Measurements from ENCODE around the gene MICU1. TPM values are rescaled to one million over a fixed set of nuclear protein-coding genes. Genes with fewer than 3 reads are reported as not detected.

MICU1 gene
- total RNA-seq, 1 experiment from 2014 or later: 36.0 TPM

DNA sequence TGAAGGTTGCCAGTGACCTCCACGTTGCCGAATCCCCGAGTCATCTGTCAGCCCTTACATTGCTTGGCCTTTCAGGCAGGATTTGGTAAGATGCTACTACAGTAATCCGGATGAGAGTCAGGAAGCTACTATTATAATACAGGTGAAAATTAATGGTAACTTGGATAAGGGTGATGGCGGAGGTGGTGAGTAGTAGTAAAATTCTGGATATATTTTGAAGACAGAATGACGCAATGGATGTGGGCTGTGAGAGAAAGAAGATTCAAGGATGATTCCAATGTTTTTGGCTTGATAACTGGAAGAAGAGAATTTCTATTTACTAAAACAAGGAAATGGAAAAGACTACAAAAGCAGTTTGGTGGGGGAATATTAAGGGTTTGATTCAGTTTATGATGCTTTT, 269.8 kb downstream of the MICU1 start (continued):
- TF ChIP-seq, protein P1, sequence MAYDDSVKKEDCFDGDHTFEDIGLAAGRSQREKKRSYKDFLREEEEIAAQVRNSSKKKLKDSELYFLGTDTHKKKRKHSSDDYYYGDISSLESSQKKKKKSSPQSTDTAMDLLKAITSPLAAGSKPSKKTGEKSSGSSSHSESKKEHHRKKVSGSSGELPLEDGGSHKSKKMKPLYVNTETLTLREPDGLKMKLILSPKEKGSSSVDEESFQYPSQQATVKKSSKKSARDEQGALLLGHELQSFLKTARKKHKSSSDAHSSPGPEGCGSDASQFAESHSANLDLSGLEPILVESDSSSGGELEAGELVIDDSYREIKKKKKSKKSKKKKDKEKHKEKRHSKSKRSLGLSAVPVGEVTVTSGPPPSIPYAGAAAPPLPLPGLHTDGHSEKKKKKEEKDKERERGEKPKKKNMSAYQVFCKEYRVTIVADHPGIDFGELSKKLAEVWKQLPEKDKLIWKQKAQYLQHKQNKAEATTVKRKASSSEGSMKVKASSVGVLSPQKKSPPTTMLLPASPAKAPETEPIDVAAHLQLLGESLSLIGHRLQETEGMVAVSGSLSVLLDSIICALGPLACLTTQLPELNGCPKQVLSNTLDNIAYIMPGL (CRISPR knock-in tag; IDR thresholded peaks at IDR 0.05): no peak
- TF ChIP-seq NR3C1 (CRISPR knock-in tag; conservative IDR thresholded peaks at IDR 0.05; ENCODE audit: low read depth) (no peak), ZNF671 (CRISPR knock-in tag; IDR thresholded peaks at IDR 0.05) (no peak), KAT7 (CRISPR knock-in tag; IDR thresholded peaks at IDR 0.05; ENCODE audit: borderline replicate concordance) (no peak), ESRRA (CRISPR knock-in tag; IDR thresholded peaks at IDR 0.05; ENCODE audit: borderline replicate concordance) (no peak)
- TF ChIP-seq, protein P2, sequence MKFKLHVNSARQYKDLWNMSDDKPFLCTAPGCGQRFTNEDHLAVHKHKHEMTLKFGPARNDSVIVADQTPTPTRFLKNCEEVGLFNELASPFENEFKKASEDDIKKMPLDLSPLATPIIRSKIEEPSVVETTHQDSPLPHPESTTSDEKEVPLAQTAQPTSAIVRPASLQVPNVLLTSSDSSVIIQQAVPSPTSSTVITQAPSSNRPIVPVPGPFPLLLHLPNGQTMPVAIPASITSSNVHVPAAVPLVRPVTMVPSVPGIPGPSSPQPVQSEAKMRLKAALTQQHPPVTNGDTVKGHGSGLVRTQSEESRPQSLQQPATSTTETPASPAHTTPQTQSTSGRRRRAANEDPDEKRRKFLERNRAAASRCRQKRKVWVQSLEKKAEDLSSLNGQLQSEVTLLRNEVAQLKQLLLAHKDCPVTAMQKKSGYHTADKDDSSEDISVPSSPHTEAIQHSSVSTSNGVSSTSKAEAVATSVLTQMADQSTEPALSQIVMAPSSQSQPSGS (CRISPR knock-in tag; IDR thresholded peaks at IDR 0.05; ENCODE audit: borderline replicate concordance, low read depth): no peak
- TF ChIP-seq, protein P3, sequence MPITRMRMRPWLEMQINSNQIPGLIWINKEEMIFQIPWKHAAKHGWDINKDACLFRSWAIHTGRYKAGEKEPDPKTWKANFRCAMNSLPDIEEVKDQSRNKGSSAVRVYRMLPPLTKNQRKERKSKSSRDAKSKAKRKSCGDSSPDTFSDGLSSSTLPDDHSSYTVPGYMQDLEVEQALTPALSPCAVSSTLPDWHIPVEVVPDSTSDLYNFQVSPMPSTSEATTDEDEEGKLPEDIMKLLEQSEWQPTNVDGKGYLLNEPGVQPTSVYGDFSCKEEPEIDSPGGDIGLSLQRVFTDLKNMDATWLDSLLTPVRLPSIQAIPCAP (CRISPR knock-in tag; IDR thresholded peaks at IDR 0.05): no peak
- TF ChIP-seq, protein P4, sequence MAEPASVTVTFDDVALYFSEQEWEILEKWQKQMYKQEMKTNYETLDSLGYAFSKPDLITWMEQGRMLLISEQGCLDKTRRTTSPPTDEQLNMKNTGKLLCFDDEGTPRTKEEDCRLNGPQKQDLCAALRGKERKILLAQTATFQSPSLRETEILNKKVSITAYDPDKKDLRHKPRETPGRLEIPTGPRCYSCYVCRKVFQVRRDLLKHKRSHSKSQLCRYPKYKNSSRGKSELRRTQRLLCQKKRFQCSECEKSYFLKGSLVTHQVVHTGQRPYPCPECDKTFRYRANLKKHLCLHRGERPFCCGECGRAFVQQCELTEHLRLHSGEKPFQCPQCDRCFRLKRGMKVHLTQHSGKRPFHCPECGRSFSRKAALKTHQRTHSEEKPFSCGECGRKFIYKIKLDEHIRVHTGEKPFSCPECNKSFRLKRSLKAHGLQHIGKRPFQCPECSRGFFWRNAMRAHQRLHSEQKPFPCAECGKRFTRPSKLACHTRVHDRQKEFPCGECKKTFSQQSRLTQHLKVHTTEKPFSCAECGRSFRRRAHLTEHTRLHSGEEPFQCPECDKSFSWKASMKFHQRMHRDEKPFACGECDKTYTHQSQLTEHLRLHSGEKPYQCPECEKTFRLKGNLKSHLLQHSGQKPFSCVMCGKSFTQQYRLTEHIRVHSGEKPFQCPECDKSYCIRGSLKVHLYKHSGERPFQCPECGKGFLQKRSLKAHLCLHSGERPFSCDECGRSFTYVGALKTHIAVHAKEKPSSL (CRISPR knock-in tag; conservative IDR thresholded peaks at IDR 0.05): no peak

DNA sequence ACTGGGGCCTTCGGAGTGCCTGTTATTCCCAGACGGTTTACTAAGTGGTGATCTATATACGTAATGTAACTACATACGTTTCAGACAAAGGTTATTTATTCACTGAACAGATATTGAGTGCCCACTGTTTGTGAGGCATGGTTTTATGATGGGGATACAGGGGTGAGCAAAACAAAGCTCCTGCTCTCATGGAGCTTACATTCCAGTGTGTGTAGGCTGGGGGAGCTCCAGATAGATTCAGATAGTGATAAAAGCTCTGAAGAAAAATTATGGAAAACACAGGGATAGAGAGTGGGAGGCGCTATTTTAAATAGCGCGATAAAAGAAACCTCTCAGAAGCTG, 270.7 kb downstream of the MICU1 start:
- ChIA-PET POLR2A (interaction anchor here (0.5 to 2.4 kb wide), 5 partner anchors 9 to 260 kb away, joined by 3 to 5 read pairs (median 4); no protein-coding TSS in a partner anchor), CTCF (interaction anchor here (0.9 to 2.8 kb wide), 5 partner anchors 9 to 479 kb away, joined by 3 to 13 read pairs (median 4); no protein-coding TSS in a partner anchor)
- Mint-ChIP-seq H3K27me3 (ENCODE audit: low read depth) (no peaks in the 10 kb centered on the region), H3K9me3 (no peaks in the 10 kb centered on the region), H3K36me3 (no peaks in the 10 kb centered on the region), H3K27ac (peak overlapping the region; percentile 92), H3K4me3 (peak overlapping the region; percentile 96), H3K4me1 (peaks cover 27% of the 10 kb centered on the region)
- ATAC-seq (0 out of 2 replicates have a peak, but pooled peaks have one; percentile 1), DNase-seq (ENCODE audit: low spot score) (no peak)
- TF ChIP-seq ZNF232 (CRISPR knock-in tag; IDR thresholded peaks at IDR 0.05) (no peak), TEAD4 (CRISPR knock-in tag; IDR thresholded peaks at IDR 0.05) (0 out of 2 replicates have a peak, but pooled peaks have one; percentile 13)
- TF ChIP-seq, protein P5, sequence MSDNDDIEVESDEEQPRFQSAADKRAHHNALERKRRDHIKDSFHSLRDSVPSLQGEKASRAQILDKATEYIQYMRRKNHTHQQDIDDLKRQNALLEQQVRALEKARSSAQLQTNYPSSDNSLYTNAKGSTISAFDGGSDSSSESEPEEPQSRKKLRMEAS (CRISPR knock-in tag; IDR thresholded peaks at IDR 0.05): peak; percentile 17; the same call in 1 of the 2 replicates
- TF ChIP-seq, protein P6, sequence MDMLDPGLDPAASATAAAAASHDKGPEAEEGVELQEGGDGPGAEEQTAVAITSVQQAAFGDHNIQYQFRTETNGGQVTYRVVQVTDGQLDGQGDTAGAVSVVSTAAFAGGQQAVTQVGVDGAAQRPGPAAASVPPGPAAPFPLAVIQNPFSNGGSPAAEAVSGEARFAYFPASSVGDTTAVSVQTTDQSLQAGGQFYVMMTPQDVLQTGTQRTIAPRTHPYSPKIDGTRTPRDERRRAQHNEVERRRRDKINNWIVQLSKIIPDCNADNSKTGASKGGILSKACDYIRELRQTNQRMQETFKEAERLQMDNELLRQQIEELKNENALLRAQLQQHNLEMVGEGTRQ (CRISPR knock-in tag; IDR thresholded peaks at IDR 0.05): no peak

DNA sequence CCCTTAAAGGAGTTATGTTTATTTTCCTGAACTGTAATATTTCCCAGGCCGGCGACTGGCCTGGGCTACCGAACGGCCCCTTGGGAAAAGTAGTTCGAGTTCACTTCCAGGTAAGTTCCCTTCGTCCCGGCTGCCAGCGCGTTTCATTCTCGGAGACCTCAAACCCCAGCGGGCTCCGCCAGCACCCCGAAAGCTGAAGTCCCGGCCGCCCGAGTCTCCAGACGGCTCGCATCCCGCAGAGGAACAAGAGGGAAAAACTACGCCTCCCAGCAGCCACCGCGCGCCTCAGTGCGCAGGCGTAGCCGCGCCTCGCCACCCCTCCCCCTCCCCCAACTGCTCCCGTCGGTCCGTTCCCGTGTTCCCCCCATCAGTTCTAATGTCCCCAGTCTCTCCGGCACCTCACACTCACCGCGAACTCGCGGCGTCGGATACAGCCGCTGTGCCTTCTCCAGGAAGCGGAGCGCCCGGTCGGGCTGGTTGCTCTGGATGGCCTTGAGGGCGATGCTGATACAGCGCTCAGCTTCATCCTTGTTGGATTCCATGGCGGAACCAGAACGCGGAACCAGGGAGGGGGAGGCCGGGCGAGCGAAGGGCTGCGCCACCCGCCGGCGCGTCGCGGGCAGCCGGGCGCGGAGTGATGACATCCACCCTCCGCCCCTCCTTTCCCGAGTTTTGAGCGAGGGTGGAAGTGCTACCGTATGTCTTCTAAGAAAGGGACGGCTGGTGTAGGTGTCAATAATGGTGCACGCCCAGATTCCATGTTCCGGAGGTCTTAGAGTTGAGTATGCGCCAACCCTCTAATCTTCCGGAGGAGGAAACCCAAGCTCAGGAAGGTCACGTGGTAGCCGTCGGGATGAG, 271.3 kb downstream of the MICU1 start, which contains the start of gene DNAJB12:
TSS of gene DNAJB12 (minus strand) at position 564 of the 858 bp plus-strand sequence. CDS start at position 542, 22 bp downstream.
- POLR2A ChIA-PET: interaction anchor here (0.6 to 2.4 kb wide), 5 partner anchors 10 to 425 kb away, joined by 3 to 5 read pairs (median 3); no protein-coding TSS in a partner anchor
- Mint-ChIP-seq H3K4me3 (peak within 1 kb of the TSS; percentile 96), H3K27me3 (ENCODE audit: low read depth) (no peaks in the 10 kb centered on the region), H3K4me1 (peaks cover 27% of the 10 kb centered on the region), H3K27ac (peak within 1 kb of the TSS; percentile 99), H3K36me3 (no peaks in the 10 kb centered on the region), H3K9me3 (no peaks in the 10 kb centered on the region)
- ATAC-seq (peak; percentile 94), DNase-seq (ENCODE audit: low spot score) (peak; percentile 87)
- CTCF ChIA-PET: interaction anchor here (0.6 to 2.8 kb wide), 9 partner anchors 10 to 741 kb away, joined by 3 to 13 read pairs (median 4); no protein-coding TSS in a partner anchor
- TF ChIP-seq NFATC4 (CRISPR knock-in tag; IDR thresholded peaks at IDR 0.05) (no peak), FOXK1 (CRISPR knock-in tag; IDR thresholded peaks at IDR 0.05) (peak; percentile 89), FOXJ3 (CRISPR knock-in tag; IDR thresholded peaks at IDR 0.05; ENCODE audit: borderline replicate concordance) (no peak), NFE2L1 (CRISPR knock-in tag; IDR thresholded peaks at IDR 0.05) (no peak), HMGA2 (CRISPR knock-in tag; IDR thresholded peaks at IDR 0.05) (no peak)
- TF ChIP-seq, protein P7, sequence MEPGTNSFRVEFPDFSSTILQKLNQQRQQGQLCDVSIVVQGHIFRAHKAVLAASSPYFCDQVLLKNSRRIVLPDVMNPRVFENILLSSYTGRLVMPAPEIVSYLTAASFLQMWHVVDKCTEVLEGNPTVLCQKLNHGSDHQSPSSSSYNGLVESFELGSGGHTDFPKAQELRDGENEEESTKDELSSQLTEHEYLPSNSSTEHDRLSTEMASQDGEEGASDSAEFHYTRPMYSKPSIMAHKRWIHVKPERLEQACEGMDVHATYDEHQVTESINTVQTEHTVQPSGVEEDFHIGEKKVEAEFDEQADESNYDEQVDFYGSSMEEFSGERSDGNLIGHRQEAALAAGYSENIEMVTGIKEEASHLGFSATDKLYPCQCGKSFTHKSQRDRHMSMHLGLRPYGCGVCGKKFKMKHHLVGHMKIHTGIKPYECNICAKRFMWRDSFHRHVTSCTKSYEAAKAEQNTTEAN (CRISPR knock-in tag; IDR thresholded peaks at IDR 0.05): peak; percentile 66; the same call in 1 of the 2 replicates
- TF ChIP-seq, protein P1 (CRISPR knock-in tag; IDR thresholded peaks at IDR 0.05): peak; percentile 82; the same call in 1 of the 2 replicates
- TF ChIP-seq, protein P8, sequence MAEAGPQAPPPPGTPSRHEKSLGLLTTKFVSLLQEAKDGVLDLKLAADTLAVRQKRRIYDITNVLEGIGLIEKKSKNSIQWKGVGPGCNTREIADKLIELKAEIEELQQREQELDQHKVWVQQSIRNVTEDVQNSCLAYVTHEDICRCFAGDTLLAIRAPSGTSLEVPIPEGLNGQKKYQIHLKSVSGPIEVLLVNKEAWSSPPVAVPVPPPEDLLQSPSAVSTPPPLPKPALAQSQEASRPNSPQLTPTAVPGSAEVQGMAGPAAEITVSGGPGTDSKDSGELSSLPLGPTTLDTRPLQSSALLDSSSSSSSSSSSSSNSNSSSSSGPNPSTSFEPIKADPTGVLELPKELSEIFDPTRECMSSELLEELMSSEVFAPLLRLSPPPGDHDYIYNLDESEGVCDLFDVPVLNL (CRISPR knock-in tag; IDR thresholded peaks at IDR 0.05; ENCODE audit: borderline replicate concordance, low read depth): no peak
